WI38 (cell line): ENCODE measurements around the gene CITED4.

ENCODE experiments used
- H3K4me3 ChIP-seq: 2 replicates; pipeline ENCODE4 v1.5.1; 2011; ENCODE audit warnings: low read depth, mild to moderate bottlenecking, control low read depth, low read length
- TF ChIP-seq, protein P1 (sequence below): IDR thresholded peaks from 2 replicates; pipeline ENCODE4 v1.5.1; 2012; ENCODE audit warnings: low read depth, mild to moderate bottlenecking, control low read depth, low read length

CITED4 gene

GRCh38 chr1:40884055-40884795 is 22.1 kb upstream of the CITED4 start:
- TF ChIP-seq, protein P1, sequence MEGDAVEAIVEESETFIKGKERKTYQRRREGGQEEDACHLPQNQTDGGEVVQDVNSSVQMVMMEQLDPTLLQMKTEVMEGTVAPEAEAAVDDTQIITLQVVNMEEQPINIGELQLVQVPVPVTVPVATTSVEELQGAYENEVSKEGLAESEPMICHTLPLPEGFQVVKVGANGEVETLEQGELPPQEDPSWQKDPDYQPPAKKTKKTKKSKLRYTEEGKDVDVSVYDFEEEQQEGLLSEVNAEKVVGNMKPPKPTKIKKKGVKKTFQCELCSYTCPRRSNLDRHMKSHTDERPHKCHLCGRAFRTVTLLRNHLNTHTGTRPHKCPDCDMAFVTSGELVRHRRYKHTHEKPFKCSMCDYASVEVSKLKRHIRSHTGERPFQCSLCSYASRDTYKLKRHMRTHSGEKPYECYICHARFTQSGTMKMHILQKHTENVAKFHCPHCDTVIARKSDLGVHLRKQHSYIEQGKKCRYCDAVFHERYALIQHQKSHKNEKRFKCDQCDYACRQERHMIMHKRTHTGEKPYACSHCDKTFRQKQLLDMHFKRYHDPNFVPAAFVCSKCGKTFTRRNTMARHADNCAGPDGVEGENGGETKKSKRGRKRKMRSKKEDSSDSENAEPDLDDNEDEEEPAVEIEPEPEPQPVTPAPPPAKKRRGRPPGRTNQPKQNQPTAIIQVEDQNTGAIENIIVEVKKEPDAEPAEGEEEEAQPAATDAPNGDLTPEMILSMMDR: no peak
- no peak overlapping the region for H3K4me3 ChIP-seq

DNA sequence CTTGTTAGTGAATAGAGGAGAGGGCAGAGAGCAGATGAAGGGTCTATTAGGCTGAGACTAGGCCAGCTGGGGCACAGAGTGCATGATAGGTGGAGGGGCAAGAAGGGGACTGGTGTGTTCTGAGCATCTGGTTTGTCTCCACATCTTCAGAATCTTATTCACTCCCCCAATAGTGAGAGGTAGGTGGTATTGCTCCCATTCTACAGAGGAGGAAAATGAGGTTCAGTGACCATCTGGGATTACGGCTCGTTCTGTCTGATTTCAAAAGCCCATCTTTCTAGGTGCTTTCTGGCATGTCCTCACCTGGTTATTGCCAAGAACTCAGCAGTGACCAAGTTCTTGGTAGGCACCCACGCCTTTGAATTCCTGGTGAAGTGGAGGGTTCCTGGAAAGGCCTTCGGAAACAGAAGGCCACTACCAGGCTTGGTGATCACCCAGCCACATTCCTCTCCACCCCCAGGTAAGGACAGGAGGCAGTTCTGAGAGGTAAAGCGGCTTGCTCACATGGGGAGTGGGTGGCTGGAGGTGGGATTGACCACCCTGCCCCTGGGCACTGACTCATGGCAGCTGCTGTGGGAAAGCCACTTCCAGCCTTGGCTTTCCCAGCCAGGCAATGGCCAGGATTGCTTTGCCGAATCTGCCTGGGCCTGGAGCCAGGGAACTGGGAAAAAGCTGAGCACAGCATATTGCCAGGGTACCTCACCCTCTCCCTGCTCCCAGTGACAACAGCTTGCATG is 18.8 kb upstream of the CITED4 start:
- H3K4me3 ChIP-seq: no peak overlapping the region
- TF ChIP-seq, protein P1: no peak

DNA sequence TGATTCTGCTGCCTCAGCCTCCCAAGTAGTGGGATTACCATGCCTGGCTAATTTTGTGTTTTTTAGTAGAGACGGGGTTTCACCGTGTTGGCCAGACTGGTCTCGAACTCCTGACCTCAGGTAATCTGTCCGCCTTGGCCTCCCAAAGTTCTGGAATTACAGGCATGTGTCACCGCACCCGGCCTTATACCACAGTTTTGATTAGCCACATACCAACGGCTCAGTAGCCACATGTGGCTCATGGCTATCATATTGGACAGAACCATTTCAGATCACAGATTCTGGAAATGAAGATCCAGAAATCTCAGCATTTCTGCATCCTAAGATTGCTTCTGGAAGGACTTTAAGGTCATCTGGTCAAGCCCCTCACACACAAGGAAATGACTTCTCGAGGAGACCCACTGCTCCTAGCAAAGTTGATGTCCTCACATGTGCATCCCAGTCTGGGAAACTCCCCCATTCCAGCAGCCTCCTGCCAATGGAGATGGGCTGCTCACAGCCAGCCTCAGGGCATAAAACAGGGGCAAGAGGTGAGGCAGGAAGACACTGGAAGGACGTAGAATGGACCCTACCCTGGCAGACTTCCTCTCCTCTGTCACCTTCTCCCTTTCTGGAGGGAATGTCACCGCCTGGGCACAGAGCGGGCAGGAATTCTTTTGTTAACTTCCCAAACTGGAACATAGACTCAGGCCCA is 17.5 kb upstream of the CITED4 start:
- TF ChIP-seq, protein P1: no peak

DNA sequence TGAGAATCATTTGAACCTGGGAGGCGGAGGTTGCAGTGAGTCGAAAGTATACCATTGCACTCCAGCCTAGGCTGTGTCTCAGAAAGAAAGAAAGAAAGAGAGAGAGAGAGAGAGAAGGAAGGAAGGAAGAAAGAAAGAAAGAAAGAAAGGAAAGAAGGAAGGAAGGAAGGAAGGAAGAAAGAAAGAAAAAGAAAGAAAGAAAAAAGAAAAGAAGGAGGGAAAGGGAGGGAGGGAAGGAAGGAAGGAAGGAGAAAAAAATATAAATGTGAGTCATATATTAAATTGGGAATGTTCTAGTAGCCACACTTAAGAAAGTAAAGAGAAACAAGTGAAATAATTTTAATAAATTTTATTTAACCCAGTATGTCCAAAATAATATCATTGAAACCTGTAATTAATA is 16.7 kb upstream of the CITED4 start:
- no peak overlapping the region for H3K4me3 ChIP-seq
- TF ChIP-seq, protein P1: no peak

More for the DNA sequence above, 17.5 kb upstream of the CITED4 start:
- no peak overlapping the region for H3K4me3 ChIP-seq

DNA sequence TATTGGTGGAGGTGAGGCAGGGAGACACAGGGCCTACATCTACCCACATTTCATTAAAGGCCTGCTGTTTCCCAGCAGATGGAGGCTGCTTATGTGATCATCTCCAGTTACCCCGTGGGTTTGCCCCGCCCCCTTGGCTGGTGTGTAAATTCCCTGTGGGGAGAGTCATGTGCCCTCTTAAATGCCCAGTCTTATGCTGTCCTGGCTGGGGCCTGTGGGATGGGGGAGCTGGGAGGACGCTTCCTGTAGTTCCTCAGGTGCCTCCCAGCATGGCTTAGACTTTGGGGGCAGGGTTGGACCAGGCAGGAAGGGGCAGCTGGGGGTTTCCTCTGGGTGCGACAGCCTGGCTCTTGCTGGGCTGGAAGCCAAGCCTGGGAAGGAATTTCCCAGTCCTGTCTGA is 15.5 kb upstream of the CITED4 start:
- TF ChIP-seq, protein P1: no peak
- no peak overlapping the region for H3K4me3 ChIP-seq

DNA sequence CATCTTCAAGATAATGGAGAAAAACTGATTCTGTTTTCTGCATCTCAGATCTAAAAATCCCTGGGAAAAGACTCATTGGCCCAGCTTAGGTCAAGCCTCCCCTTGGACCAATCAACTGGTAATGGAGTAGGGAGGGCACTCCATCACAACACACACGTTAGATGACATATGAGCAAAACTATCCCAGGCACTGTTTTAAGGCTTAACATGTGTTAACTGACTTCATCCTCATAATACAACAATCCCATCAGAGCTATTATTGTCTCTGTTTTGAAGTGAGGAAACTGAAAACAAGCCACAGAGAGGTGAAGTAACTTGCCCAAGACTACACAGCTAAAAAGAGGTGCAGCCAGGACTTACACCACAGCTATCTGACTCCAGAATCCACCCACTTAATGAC is 14.7 kb upstream of the CITED4 start:
- no peak overlapping the region for H3K4me3 ChIP-seq
- TF ChIP-seq, protein P1: no peak

DNA sequence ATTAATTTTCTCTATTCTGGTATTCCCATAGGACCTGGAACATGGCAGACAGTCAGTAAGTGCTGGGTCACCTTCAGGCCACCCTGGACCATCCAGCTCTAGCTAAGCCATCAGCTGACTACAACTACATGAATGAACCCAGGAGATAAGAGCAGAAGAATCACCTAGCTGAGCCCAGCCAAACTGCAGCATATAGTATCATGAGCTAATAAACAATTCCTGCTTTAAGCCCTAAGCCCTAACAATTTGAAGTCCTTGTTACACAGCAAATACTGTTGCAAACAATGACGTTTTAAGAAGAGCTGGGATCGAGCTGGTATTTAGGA is 14.2 kb upstream of the CITED4 start:
- TF ChIP-seq, protein P1: no peak
- H3K4me3 ChIP-seq: no peak overlapping the region
